K562 treated with DMSO at 1 percent for 4 hours (cell line): Measurements from ENCODE around the gene PIANP. TPM values are rescaled to one million over a fixed set of nuclear protein-coding genes. Genes with fewer than 3 reads are reported as not detected.

ENCODE experiments used
- total RNA-seq: library from RNA; unstranded; fragments of 300-600 nt; gene quantifications from 2 replicates; pipeline ENCODE4 v1.2.3, GENCODE V29; 2022; ENCODE audit not compliant: insufficient read depth

The PIANP gene, protein sequence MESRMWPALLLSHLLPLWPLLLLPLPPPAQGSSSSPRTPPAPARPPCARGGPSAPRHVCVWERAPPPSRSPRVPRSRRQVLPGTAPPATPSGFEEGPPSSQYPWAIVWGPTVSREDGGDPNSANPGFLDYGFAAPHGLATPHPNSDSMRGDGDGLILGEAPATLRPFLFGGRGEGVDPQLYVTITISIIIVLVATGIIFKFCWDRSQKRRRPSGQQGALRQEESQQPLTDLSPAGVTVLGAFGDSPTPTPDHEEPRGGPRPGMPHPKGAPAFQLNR
- total RNA-seq: not detected in 2 replicates

DNA sequence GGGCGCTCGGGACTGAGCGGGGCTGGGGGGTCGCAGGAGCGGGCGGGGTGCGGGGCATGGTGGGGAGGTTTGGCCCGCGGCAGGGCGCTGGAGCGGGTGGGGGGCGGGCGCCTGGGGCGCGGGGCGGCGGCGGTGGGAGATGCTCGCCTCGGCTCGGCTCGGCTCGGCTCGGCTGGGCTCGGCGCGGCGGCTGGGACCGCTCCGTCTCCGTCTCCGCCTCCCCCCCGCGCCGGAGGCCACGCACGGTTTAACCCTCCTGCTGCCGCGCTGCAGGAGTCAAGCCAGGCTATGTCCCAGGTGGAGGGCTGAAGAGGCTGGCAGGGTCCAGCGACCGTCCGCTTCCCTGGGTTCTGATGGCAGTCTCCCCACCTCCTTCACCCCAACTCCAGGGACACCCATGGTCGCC lies at the start of gene PIANP:
PIANP (minus strand) TSS at position 170 of the 406 bp plus-strand sequence. CDS start 2,754 bp downstream, outside the sequence.

DNA sequence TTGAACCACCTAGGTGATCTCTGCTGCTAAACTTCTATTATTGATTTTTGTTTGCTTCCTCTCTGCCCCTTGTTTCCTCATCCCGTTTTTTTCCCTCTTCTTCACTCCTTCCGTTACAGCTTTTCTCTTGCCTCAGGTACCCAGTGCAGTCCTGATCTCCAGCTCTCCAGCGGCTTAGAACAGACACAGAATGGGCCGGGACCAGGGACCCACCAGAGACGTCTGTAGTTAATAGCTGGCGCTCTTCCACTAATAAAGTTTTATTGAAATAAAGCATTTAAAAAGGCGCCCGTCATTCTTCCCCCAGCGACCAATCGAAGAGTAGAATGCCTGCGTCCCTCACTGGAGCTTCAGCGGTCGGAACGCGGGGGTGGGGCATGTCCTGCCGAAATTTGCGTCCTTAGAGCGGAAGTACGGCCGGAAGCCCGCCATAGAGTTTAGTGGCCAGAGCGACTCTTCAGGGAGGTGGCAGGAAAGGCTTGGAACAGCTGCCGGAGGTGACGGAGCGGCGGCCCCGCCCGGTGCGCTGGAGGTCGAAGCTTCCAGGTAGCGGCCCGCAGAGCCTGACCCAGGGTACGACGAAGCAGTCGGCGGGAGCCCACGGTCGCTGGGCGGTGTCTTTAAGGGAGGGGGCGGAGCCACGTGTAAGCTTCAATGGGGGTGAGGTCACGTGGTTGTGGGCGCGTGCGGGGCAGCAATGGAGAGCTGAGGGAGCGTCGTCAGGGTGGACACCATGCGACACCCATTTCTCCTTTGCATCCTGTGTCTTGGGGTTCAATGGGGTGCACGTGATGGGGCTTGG lies 23.2 kb upstream of the PIANP start, which contains the start of gene COPS7A:
COPS7A (plus strand) TSS at position 440 of the 802 bp plus-strand sequence. CDS start 611 bp downstream, outside the sequence.

DNA sequence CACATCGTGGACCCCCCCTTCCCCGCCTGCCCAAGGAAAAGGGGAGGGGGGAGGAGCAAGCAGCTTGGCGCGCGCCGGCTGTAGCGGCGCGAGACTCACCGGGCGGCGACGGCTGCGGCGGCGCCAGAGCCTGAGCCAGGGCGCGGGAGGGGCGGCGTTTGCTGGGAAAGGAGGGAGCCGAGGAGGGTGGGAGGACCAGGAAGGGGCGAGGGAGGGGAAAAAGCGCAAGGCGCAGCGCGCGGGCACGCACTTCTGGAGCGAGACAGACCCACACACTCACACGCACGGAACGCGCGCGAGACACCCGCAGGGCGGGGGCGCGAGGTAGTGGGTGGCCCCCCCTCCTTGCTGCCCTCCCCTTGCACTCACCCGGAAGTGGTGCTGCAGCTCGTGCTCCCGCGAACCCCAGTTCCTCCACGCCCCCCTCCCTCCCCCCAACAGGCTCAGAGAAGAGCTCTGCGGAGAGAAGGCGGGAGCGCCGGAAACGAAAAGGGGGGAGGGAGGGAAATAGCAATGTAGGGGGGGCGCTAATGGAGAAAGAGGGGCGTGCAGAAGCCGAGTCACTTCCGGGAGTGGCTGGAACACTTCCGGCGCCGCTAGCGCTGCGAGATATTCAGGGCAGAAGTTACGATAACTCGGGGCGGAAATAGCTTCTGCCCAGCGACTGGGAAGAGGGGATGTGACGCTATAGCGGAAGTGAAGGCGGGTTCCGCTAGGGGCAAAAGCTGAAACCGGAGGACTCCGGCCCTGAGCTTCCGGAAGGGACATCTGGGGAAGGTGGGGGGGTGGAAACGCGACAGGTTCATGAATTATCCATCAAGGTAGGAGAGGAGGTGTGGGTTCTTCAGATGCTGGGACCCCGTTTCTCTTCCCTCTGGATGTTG lies 11.4 kb downstream of the PIANP start, which contains the start of gene ZNF384:
ZNF384 (minus strand) TSS at position 377 of the 884 bp plus-strand sequence. CDS start 9,855 bp downstream, outside the sequence.

DNA sequence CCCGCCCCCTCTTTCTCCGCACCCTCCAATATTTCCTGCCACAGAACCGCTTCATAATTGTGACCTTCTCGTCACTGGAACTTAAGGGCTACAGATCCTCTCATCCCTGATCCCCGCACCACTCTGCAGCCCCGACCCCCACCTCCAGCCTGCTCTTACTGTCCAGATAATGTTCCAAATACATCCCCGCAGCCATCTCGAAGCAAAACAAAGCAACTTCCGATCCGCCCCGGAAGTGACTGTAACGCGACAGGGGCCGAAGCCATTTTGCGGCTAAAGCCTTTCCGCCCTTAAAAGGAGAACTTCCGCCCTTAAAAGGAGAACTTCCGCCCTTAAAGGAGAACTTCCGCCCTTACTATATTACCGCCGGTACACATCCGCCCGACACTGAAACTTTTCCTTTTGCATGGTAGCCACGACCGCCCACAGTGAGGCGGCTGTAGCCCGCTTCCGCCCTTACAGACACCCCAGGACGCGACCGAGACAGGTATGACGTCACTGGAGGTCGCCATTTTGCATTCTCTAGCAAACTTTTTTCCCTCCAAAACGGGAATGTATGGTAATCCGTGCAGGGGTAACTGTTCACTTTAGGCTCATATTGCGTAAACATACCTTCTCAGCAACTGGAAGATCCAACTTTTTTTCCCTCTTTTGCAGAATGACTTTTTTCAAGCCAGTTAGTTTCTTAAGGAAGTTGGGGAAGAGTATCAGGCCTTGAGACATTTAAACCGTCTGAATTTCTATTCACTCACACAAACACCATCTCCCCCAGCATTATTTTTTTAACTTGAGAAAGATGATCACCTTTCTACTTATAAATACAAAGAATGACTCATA lies 37.5 kb downstream of the PIANP start, which contains the start of gene ING4:
ING4 (minus strand) TSS at position 214 of the 837 bp plus-strand sequence; CDS start at position 196, 18 bp downstream.

DNA sequence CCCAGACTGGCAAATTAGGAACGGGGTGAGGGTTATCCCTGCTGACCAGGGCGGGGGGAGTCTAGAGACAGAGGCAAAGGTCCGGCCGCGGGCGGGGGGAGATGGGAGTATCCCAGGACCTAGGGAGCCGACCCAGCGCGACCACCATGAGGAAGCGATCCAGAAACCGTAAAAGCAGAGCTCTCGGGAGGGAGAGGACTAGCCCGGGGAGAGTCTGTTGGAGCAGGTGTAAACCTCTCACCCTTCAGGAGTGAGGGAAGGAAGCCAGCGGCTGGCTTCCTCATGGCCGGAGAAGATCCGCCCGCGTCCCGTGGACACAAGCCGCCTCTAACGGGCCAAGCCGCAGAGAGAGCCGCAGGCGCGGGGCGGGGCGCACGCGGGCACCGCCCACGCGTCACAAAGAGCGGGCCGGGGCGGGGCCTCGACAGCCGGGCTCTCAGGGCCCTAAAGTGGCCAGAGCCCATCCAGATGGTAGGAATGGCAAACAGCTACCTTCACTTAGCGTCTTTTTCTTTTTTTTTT lies 53.5 kb downstream of the PIANP start, which contains the start of gene ACRBP:
ACRBP (minus strand) TSS at position 350 of the 522 bp plus-strand sequence; CDS start at position 284, 66 bp downstream.

Other genes with a start within 250 kb of the PIANP start
- gene TAPBPL, start 248.8 kb downstream of the PIANP start, total RNA-seq: 4.2 and 6.5 TPM in 2 replicates
- gene VAMP1, start 230.1 kb downstream of the PIANP start, total RNA-seq: 7.0 and 7.9 TPM in 2 replicates
- 77.4 and 89.7 TPM in 2 replicates for gene MRPL51, start 207.6 kb downstream of the PIANP start, total RNA-seq
- 70.8 and 73.8 TPM in 2 replicates for gene NCAPD2, start 206.7 kb downstream of the PIANP start, total RNA-seq
- 2,497 and 2,516 TPM in 2 replicates for gene GAPDH, start 166.3 kb downstream of the PIANP start, total RNA-seq
- 0.48 TPM in 1 of 2 replicates, not detected in the other for gene IFFO1, start 144.8 kb downstream of the PIANP start, total RNA-seq
- gene NOP2, start 132.5 kb downstream of the PIANP start, total RNA-seq: 12.4 and 24.6 TPM in 2 replicates
- 215 and 222 TPM in 2 replicates for gene CHD4, start 93.4 kb downstream of the PIANP start, total RNA-seq
- gene LPAR5, start 64.9 kb downstream of the PIANP start, total RNA-seq: 3.5 and 4.3 TPM in 2 replicates
- 6.0 and 7.1 TPM in 2 replicates for gene ACRBP, start 53.4 kb downstream of the PIANP start, total RNA-seq
- gene ING4, start 37.7 kb downstream of the PIANP start, total RNA-seq: 26.4 and 28.2 TPM in 2 replicates
- gene ZNF384, start 11.4 kb downstream of the PIANP start, total RNA-seq: 25.5 and 32.4 TPM in 2 replicates
- 33.5 and 37.2 TPM in 2 replicates for gene COPS7A, start 23.2 kb upstream of the PIANP start, total RNA-seq
- 148 and 156 TPM in 2 replicates for gene MLF2, start 52.3 kb upstream of the PIANP start, total RNA-seq
- gene PTMS, start 65.5 kb upstream of the PIANP start, total RNA-seq: 322 and 327 TPM in 2 replicates
- 2.2 and 2.8 TPM in 2 replicates for gene LAG3, start 71.7 kb upstream of the PIANP start, total RNA-seq
- not detected in 2 replicates for gene CD4, start 88.7 kb upstream of the PIANP start, total RNA-seq
- gene GPR162, start 121.0 kb upstream of the PIANP start, total RNA-seq: 1.8 and 3.1 TPM in 2 replicates
- 11.9 and 14.1 TPM in 2 replicates for gene P3H3, start 127.6 kb upstream of the PIANP start, total RNA-seq
- gene GNB3, start 140.1 kb upstream of the PIANP start, total RNA-seq: 3.6 and 4.6 TPM in 2 replicates
- gene CDCA3, start 150.5 kb upstream of the PIANP start, total RNA-seq: 20.1 and 29.7 TPM in 2 replicates
- 50.5 and 51.1 TPM in 2 replicates for gene USP5, start 151.3 kb upstream of the PIANP start, total RNA-seq
- gene TPI1, start 166.7 kb upstream of the PIANP start, total RNA-seq: 475 and 496 TPM in 2 replicates
- gene SPSB2, start 172.5 kb upstream of the PIANP start, total RNA-seq: 2.5 and 5.2 TPM in 2 replicates
- gene LRRC23, start 204.0 kb upstream of the PIANP start, total RNA-seq: 4.7 and 5.7 TPM in 2 replicates
- gene ENO2, start 213.8 kb upstream of the PIANP start, total RNA-seq: 33.9 and 35.4 TPM in 2 replicates
- gene ATN1, start 227.1 kb upstream of the PIANP start, total RNA-seq: 34.8 and 43.7 TPM in 2 replicates
- gene RNU7-1, start 243.0 kb upstream of the PIANP start, total RNA-seq: not detected in 2 replicates
- 524 and 553 TPM in 2 replicates for gene C12orf57, start 243.2 kb upstream of the PIANP start, total RNA-seq